SK-N-MC (cell line): ENCODE data around the gene CEP76.
"Not testable (repeated sequence)": the region's sequence is repeated elsewhere in the genome, so short reads cannot be mapped to it uniquely, and the experiment has no call there.

Source experiments
- DNase-seq: peaks from one replicate; pipeline ENCODE4 v3.0.0-alpha.2; 2011; ENCODE audit warnings: low read depth, low spot score
- H3K27ac ChIP-seq: fragments of 200-600 bp; sonication (generic); 2 replicates; pipeline ENCODE4 v1.5.1; 2016; ENCODE audit warnings: mixed run types
- H3K36me3 ChIP-seq: fragments of 200-600 bp; sonication (generic); 2 replicates; pipeline ENCODE4 v1.6.1; 2017; ENCODE audit warnings: antibody characterized with exemption, low read length, mixed read lengths; ENCODE audit not compliant: insufficient read depth
- H3K4me3 ChIP-seq: fragments of 200-600 bp; sonication (generic); 2 replicates; pipeline ENCODE4 v1.5.1; 2016
- H3K9ac ChIP-seq: fragments of 200-600 bp; sonication (generic); 2 replicates; pipeline ENCODE4 v1.8.0; 2017; ENCODE audit warnings: mixed run types, mixed read lengths; ENCODE audit not compliant: insufficient read length
- H3K9me3 ChIP-seq: fragments of 200-600 bp; sonication (generic); 2 replicates; pipeline ENCODE4 v1.6.1; 2017; ENCODE audit warnings: low read depth, mild to moderate bottlenecking, antibody characterized with exemption, low read length, moderate library complexity, mixed read lengths
- EZH2 ChIP-seq: fragments of 200-600 bp; sonication (generic); IDR thresholded peaks from one replicate; pipeline ENCODE4 v1.6.1; 2017; ENCODE audit warnings: antibody characterized with exemption
- FOXP2 ChIP-seq: optimal IDR thresholded peaks from 2 replicates; pipeline ENCODE3; 2011; ENCODE audit warnings: mild to moderate bottlenecking, moderate library complexity; ENCODE audit not compliant: insufficient read depth; ENCODE audit errors: extremely low read length, control extremely low read depth
- POLR2AphosphoS5 ChIP-seq: IDR thresholded peaks from 2 replicates; pipeline ENCODE4 v1.6.1; 2012; ENCODE audit warnings: mild to moderate bottlenecking, low read depth, low read length, borderline replicate concordance

CEP76 gene

DNA sequence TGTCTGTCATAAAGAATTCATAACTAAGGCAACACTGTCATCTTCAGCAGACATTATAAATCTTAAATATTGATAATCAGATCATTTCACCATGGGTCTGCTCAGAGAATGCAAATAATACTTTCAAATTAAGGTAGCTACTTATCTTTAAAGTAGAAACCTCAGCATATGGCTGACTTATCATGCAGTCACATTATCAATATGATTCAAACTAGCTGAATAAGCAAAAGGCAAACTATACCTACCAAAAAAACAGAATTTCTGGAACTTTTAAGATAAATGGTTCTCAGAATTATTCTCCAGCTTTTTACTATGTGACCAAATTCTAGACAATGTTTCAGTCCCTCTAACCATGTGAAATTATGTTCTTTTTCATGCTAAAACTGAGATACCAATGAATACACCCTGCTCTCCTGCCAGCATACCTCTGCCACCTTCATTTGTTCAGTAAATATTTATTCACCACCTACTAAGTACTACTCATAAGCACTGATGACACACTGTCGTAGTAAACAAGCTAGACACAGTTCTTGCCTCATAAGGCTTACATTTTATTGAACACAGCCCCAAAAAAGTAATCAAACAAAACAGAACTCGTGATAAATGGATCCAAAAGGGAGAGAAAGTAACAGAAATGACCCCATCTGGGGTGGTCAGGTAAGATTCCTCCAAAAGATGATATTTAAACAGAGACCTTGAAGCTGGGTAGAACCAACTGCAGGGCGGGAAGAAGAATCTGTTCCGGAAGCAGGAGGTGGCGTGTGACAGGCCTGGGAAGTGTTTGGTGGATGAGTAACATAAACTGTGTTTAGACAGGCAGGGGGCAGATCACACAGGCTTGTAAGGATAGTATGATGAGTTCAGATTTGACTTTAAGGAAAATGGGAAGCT is 62.3 kb downstream of the CEP76 start:
- no peak for DNase-seq
- TF ChIP-seq FOXP2, result no peak
- no peak for TF ChIP-seq EZH2
- TF ChIP-seq POLR2AphosphoS5, result no peak
- no peak overlapping the region for H3K27ac ChIP-seq

DNA sequence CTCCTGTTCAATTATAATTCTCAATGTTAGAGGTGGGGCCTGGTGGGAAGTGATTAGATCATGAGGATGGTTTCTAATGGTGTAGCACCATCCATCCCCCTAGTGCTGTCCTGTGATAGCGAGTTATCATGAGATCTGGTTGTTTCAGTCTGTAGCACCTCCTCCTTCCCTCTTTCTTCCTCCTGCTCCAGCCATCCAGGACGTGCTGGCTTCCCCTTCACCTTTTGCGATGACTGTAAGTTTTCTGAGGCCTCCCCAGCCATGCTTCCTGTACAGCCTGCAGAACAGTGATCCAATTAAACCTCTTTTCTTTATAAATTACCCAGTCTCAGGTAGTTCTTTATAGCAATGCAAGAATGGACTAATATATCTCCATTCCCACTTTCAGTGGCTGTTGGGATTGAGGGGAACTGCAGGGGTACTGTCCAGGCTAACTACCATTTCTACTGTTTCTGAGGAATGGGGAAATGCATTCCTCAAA is 63.8 kb downstream of the CEP76 start:
- Histone ChIP-seq H3K27ac (no peak overlapping the region), H3K9me3 (no peaks in the 10 kb centered on the region), H3K36me3 (no peaks in the 10 kb centered on the region), H3K4me3 (no peak overlapping the region), H3K9ac (no peak overlapping the region)
- TF ChIP-seq EZH2 (no peak), POLR2AphosphoS5 (no peak), FOXP2 (no peak)
- no peak for DNase-seq

More for the DNA sequence above, 62.3 kb downstream of the CEP76 start:
- H3K4me3 ChIP-seq, result no peak overlapping the region
- no peaks in the 10 kb centered on the region for H3K9me3 ChIP-seq
- H3K36me3 ChIP-seq, result no peaks in the 10 kb centered on the region
- H3K9ac ChIP-seq, result no peak overlapping the region

DNA sequence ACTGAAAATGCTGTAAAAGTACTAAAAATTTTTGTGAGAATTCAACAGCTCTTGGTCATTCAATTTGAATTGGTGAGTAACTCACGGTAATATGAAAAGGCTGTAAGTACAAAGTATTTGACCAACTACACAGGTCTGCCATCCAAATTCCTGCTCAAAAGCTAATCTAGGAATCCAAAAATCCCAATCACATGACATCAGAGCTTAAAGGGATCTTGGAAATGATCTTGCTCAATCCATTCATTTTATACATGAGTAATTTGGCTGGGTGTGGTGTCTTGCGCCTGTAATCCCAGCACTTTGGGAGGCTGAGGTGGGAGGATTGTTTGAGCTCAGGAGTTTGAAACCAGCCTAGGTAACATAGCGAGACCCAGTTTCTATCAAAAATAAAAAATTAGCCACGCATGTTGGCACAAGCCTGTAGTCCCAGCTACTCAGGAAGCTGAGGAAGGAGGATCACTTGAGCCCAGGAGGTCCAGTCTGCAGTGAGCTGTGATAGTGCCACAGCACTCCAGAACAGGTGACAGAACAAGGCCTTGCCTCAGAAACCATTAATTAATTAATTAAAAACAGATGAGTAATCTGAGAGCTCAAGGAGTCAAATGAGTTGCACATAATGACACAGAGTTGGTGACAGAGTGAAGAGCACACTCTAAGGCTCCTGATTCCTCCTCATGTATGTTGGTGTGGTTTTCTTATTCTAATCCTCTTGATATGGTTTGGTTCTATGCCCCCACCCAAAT is 64.5 kb downstream of the CEP76 start:
- Histone ChIP-seq H3K4me3 (no peak overlapping the region), H3K36me3 (no peaks in the 10 kb centered on the region), H3K9ac (no peak overlapping the region), H3K9me3 (no peaks in the 10 kb centered on the region), H3K27ac (no peak overlapping the region)
- DNase-seq, result no peak
- TF ChIP-seq EZH2 (no peak), POLR2AphosphoS5 (no peak), FOXP2 (no peak)

GRCh38 chr18:12637393-12637792 is 65.1 kb downstream of the CEP76 start:
- no peak overlapping the region for H3K4me3 ChIP-seq
- H3K36me3 ChIP-seq, result no peaks in the 10 kb centered on the region
- no peak overlapping the region for H3K9ac ChIP-seq
- DNase-seq, result no peak
- H3K27ac ChIP-seq, result no peak overlapping the region
- no peaks in the 10 kb centered on the region for H3K9me3 ChIP-seq
- TF ChIP-seq EZH2, result no peak
- no peak for TF ChIP-seq FOXP2
- no peak for TF ChIP-seq POLR2AphosphoS5

DNA sequence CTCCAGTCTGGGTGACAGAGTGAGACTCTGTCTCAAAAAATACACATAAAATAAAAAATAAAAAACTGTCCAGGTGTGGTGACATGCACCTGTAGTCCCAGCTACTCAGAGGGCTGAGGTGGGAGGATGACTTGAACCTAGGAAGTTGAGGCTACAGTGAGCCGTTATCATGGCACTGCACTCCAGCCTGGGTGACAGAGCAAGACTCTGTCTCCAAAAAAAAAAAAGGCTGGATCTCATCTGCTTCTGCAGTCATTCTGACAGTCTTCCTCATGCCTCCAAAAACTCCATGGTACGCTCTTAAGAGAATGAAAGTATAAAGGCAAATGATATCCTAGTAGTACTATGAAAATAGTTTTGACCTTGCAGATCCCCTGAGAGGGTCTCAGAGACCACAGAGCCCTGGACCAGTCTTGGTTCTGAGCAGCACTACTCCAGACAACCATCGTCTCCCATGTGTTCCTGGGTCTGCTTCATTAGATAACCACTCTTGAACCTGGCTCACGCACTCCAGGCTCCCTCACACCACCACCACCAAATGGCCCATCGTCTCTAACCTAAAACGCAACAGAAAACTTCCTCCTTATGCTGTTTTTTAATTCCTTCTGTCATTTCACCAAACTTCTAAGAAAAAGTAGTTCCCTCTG is 70.6 kb downstream of the CEP76 start:
- Histone ChIP-seq H3K9ac (no peak overlapping the region), H3K4me3 (no peak overlapping the region), H3K36me3 (no peaks in the 10 kb centered on the region), H3K27ac (no peak overlapping the region), H3K9me3 (no peaks in the 10 kb centered on the region)
- TF ChIP-seq POLR2AphosphoS5 (no peak), FOXP2 (no peak), EZH2 (no peak)
- DNase-seq, result no peak

- H3K27ac ChIP-seq, result no peak overlapping the region; the same call in 1 of the 2 replicates
Observed at GRCh38 chr18:12630136-12630535, 72.4 kb downstream of the CEP76 start.

GRCh38 chr18:12628706-12629702 is 73.5 kb downstream of the CEP76 start:
- no peak overlapping the region for H3K9ac ChIP-seq
- DNase-seq, result no peak
- no peaks in the 10 kb centered on the region for H3K36me3 ChIP-seq
- peak overlapping the region; percentile 62 for H3K27ac ChIP-seq
- TF ChIP-seq FOXP2, result no peak
- TF ChIP-seq POLR2AphosphoS5, result no peak
- no peak for TF ChIP-seq EZH2
- no peak overlapping the region for H3K4me3 ChIP-seq
- H3K9me3 ChIP-seq, result no peaks in the 10 kb centered on the region

More at GRCh38 chr18:12630136-12630535, 72.4 kb downstream of the CEP76 start:
- DNase-seq, result no peak
- Histone ChIP-seq H3K9me3 (no peaks in the 10 kb centered on the region), H3K36me3 (no peaks in the 10 kb centered on the region), H3K9ac (no peak overlapping the region), H3K4me3 (no peak overlapping the region)
- TF ChIP-seq FOXP2 (no peak), POLR2AphosphoS5 (no peak), EZH2 (no peak)

- not testable (repeated sequence) for DNase-seq, H3K27ac ChIP-seq, H3K36me3 ChIP-seq, H3K9me3 ChIP-seq, H3K9ac ChIP-seq, H3K4me3 ChIP-seq
Observed at GRCh38 chr18:12627199-12627598, 75.3 kb downstream of the CEP76 start.
